Mammary epithelial cell (primary cell): Measurements from ENCODE around the gene ZBTB44.

Experiments
- CTCF ChIP-seq, 2 donors: IDR thresholded peaks in 1 of 2; conservative IDR thresholded peaks in 1 of 2; 2 replicates each; pipeline ENCODE4 v1.5.1; 2011 to 2012; ENCODE audit warnings: inconsistent platforms in 2 of 2, low read length in 2 of 2, mild to moderate bottlenecking in 2 of 2, control low read depth in 1 of 2, low read depth in 1 of 2; ENCODE audit not compliant: insufficient read depth in 1 of 2; ENCODE audit errors: extremely low read depth in 1 of 2
- EZH2 ChIP-seq: IDR thresholded peaks from 2 replicates; pipeline ENCODE4 v1.6.1; 2012; ENCODE audit warnings: low read length, inconsistent platforms, borderline replicate concordance

DNA sequence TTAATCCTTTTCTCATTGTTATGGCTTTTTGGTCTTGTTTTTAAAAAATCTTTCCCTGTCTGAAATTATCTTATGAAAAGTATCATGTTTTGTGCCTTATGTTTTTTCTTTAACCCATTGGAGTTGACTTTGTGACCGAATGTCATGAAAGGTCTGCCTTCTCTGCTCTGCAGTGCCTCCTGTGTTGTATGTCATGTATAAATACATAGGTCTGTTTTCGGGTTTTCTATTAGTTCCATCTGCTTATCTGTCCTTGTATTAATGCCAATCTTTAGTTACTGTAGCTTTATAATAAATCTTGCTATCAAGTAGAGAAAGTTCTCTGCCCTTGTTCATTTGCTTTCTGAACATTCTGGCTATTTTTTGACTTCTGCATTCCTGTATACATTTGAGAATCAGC, 73.0 kb downstream of the ZBTB44 start:
- TF ChIP-seq CTCF (conservative IDR thresholded peaks at IDR 0.05 in 1 of 2, IDR thresholded peaks at IDR 0.05 in 1 of 2; ENCODE audit: extremely low read depth in 1 of 2, insufficient read depth in 1 of 2, low read depth in 1 of 2, low read length in 2 of 2) = no peak
- no peak for TF ChIP-seq EZH2
